HCT116 (cell line): ENCODE results near the gene RUFY4. TPM values are rescaled to one million over a fixed set of nuclear protein-coding genes. Genes with fewer than 3 reads are reported as not detected.

Source experiments
- ATAC-seq: fragments of 200-7000 bp; cut with Tn5 transposase; 2 replicates; pipeline ENCODE4 v1.9.1; 2020; ENCODE audit warnings: mild to moderate bottlenecking, moderate library complexity
- BruUV-seq: library from RNA; stranded (reverse); fragments of 400-500 nt; replicated peaks from 2 replicates; lab custom pipeline; 2021; lab: Mats Ljungman, UMichigan
- CTCF ChIA-PET: fragments of 300-600 bp; sonication (Branson Sonifier 250); formaldehyde crosslinking; loops from one replicate; lab custom pipeline; 2021; ENCODE audit warnings: antibody characterized with exemption; lab: Charles Lee
- POLR2A ChIA-PET: fragments of 300-600, 350-600 bp; sonication (Branson Sonifier 250); formaldehyde crosslinking; loops from one replicate; lab custom pipeline; 2021; ENCODE audit warnings: antibody characterized with exemption; lab: Charles Lee
- RAD21 ChIA-PET, 2 experiments: fragments of 300-600 bp; sonication (Branson Sonifier 250); formaldehyde crosslinking; loops; one replicate each; lab custom pipeline; 2023; ENCODE audit warnings: low total read pairs in 2 of 2; ENCODE audit not compliant: uncharacterized antibody in 2 of 2, unreplicated experiment in 2 of 2, low non-redundant PET in 1 of 2; lab: Charles Lee
- DNase-seq: peaks from one replicate; pipeline ENCODE4 v3.0.0-alpha.2; 2010; ENCODE audit warnings: low read depth, low spot score
- H2AFZ ChIP-seq: fragments of 200-600 bp; shearing (Covaris generic), sonication (generic); 2 replicates; pipeline ENCODE4 v1.6.1; 2017; ENCODE audit warnings: low read depth, mixed run types, mixed read lengths, antibody characterized with exemption, low read length; ENCODE audit not compliant: poor library complexity, severe bottlenecking
- H3K27ac ChIP-seq: 2 replicates; pipeline ENCODE4 v1.5.1; 2012; ENCODE audit warnings: low read depth, low read length
- H3K27me3 ChIP-seq: fragments of 200-600 bp; sonication (generic); 2 replicates; pipeline ENCODE4 v1.6.1; 2016; ENCODE audit warnings: mixed run types, low read length, mixed read lengths; ENCODE audit not compliant: insufficient read depth
- H3K36me3 ChIP-seq, 2 experiments: fragments of 200-500 bp in 1 of 2; fragments of 200-600 bp in 1 of 2; sonication (Bioruptor generic) in 1 of 2; sonication (generic) in 1 of 2; 2 replicates each; pipeline versions ENCODE4 v1.5.1 to v1.6.1; 2014 to 2016; ENCODE audit warnings: low read length in 2 of 2, inconsistent platforms in 1 of 2, mixed read lengths in 1 of 2, mixed run types in 1 of 2; ENCODE audit not compliant: insufficient read depth in 2 of 2, control insufficient read depth in 1 of 2
- H3K4me1 ChIP-seq, 2 experiments: fragments of 200-600 bp in 1 of 2; sonication (generic) in 1 of 2; 2 replicates each; pipeline versions ENCODE4 v1.5.1 to v1.6.1; 2012 to 2017; ENCODE audit warnings: low read length in 2 of 2, inconsistent platforms in 1 of 2, mild to moderate bottlenecking in 1 of 2, mixed read lengths in 1 of 2, mixed run types in 1 of 2, moderate library complexity in 1 of 2; ENCODE audit not compliant: insufficient read depth in 2 of 2, control insufficient read depth in 1 of 2
- H3K4me2 ChIP-seq: fragments of 200-600 bp; sonication (generic); 2 replicates; pipeline ENCODE4 v1.6.1; 2017; ENCODE audit warnings: mixed run types, low read length, mixed read lengths
- H3K4me3 ChIP-seq, 2 experiments: fragments of 200-600 bp in 1 of 2; sonication (generic) in 1 of 2; replicated peaks in 1 of 2; 2 replicates each; pipeline ENCODE4 v1.5.1; 2011 to 2016; ENCODE audit warnings: low read length in 2 of 2, control low read depth in 1 of 2, low read depth in 1 of 2, mild to moderate bottlenecking in 1 of 2, mixed read lengths in 1 of 2, mixed run types in 1 of 2
- H3K79me2 ChIP-seq: fragments of 200-600 bp; sonication (generic); 2 replicates; pipeline ENCODE4 v1.6.1; 2017; ENCODE audit warnings: mild to moderate bottlenecking, mixed run types, low read length, moderate library complexity, mixed read lengths; ENCODE audit not compliant: insufficient read depth
- H3K9ac ChIP-seq: fragments of 200-600 bp; sonication (generic); 2 replicates; pipeline ENCODE4 v1.6.1; 2016; ENCODE audit warnings: low read length, mixed read lengths
- H3K9me2 ChIP-seq: fragments of 200-600 bp; sonication (generic), shearing (Covaris generic); 2 replicates; pipeline ENCODE4 v1.6.1; 2017; ENCODE audit warnings: mixed run types, mild to moderate bottlenecking, moderate library complexity; ENCODE audit not compliant: insufficient read depth
- H3K9me3 ChIP-seq, 2 experiments: fragments of 200-500 bp in 1 of 2; fragments of 200-600 bp in 1 of 2; sonication (Bioruptor generic) in 1 of 2; sonication (generic) in 1 of 2; 2 replicates each; pipeline ENCODE4 v1.6.1; 2014 to 2017; ENCODE audit warnings: low read length in 2 of 2, mixed read lengths in 2 of 2, inconsistent platforms in 1 of 2, low read depth in 1 of 2, mild to moderate bottlenecking in 1 of 2, mixed run types in 1 of 2, moderate library complexity in 1 of 2; ENCODE audit not compliant: control insufficient read depth in 1 of 2, insufficient read depth in 1 of 2
- H4K20me1 ChIP-seq: fragments of 200-600 bp; sonication (generic), shearing (Covaris generic); 2 replicates; pipeline ENCODE4 v1.6.1; 2017; ENCODE audit warnings: mixed run types, mild to moderate bottlenecking, moderate library complexity; ENCODE audit not compliant: insufficient read depth
- ATF3 ChIP-seq: IDR thresholded peaks from 2 replicates; pipeline ENCODE4 v1.6.1; 2012
- CBX3 ChIP-seq: IDR thresholded peaks from 2 replicates; pipeline ENCODE4 v1.6.1; 2012; ENCODE audit warnings: low read depth
- CEBPB ChIP-seq: IDR thresholded peaks from 2 replicates; pipeline ENCODE4 v1.6.1; 2012; ENCODE audit warnings: low read depth
- FOSL1 ChIP-seq: IDR thresholded peaks from 2 replicates; pipeline ENCODE4 v1.6.1; 2012; ENCODE audit warnings: low read depth
- JUND ChIP-seq: IDR thresholded peaks from 2 replicates; pipeline ENCODE4 v1.6.1; 2012
- MAX ChIP-seq: IDR thresholded peaks from 2 replicates; pipeline ENCODE4 v1.6.1; 2012
- POLR2AphosphoS5 ChIP-seq: IDR thresholded peaks from 2 replicates; pipeline ENCODE4 v1.6.1; 2011; ENCODE audit warnings: mild to moderate bottlenecking, low read depth, low read length, moderate library complexity
- RAD21 ChIP-seq: IDR thresholded peaks from 2 replicates; pipeline ENCODE4 v1.6.1; 2012; ENCODE audit warnings: low read depth, mild to moderate bottlenecking
- SIN3A ChIP-seq: IDR thresholded peaks from 2 replicates; pipeline ENCODE4 v1.6.1; 2012; ENCODE audit warnings: low read depth
- SRF ChIP-seq: IDR thresholded peaks from 2 replicates; pipeline ENCODE4 v1.6.1; 2012; ENCODE audit warnings: low read depth
- ZBTB33 ChIP-seq: IDR thresholded peaks from 2 replicates; pipeline ENCODE4 v1.6.1; 2011; ENCODE audit warnings: mild to moderate bottlenecking, low read length, moderate library complexity; ENCODE audit not compliant: insufficient replicate concordance; ENCODE audit errors: extremely low read depth
- intact Hi-C: fragments of 100-400 bp; cut with micrococcal nuclease; formaldehyde crosslinking; loops from 2 replicates; pipeline ENCODE4 v1.10.0; 2022
- total RNA-seq: library from RNA; stranded (reverse); gene quantifications from one replicate; pipeline ENCODE4 v1.2.1, GENCODE V29; 2021; ENCODE audit not compliant: unreplicated experiment
- TF ChIP-seq, protein P1 (sequence below): IDR thresholded peaks from 2 replicates; pipeline ENCODE4 v1.6.1; 2012; ENCODE audit warnings: low read depth
- TF ChIP-seq, protein P2 (sequence below), 3 experiments: fragments of 200-600 bp in 1 of 3; sonication (generic) in 1 of 3; IDR thresholded peaks in 2 of 3; conservative IDR thresholded peaks in 1 of 3; 2 replicates each; pipeline ENCODE4 v1.5.1; 2012 to 2017; ENCODE audit warnings: low read depth in 2 of 3, low read length in 2 of 3, antibody characterized with exemption in 1 of 3, borderline replicate concordance in 1 of 3, control low read depth in 1 of 3, mild to moderate bottlenecking in 1 of 3, mixed read lengths in 1 of 3, mixed run types in 1 of 3, moderate library complexity in 1 of 3; ENCODE audit not compliant: insufficient read depth in 1 of 3

The RUFY4 gene
- total RNA-seq, 1 experiment from 2014 or later = 0.27 TPM

- H2AFZ ChIP-seq = no peak overlapping the region
- ChIA-PET RAD21 (no interaction called here), CTCF (no interaction called here), POLR2A (no interaction called here)
- H3K9ac ChIP-seq = no peak overlapping the region
- H3K36me3 ChIP-seq = no peaks in the 10 kb centered on the region
- no peaks in the 10 kb centered on the region for H4K20me1 ChIP-seq
- DNase-seq (no peak), ATAC-seq (no peak)
- no peak overlapping the region for H3K4me2 ChIP-seq
- no peaks in the 10 kb centered on the region for H3K79me2 ChIP-seq
- no peaks in the 10 kb centered on the region for H3K27me3 ChIP-seq
- H3K9me2 ChIP-seq = no peaks in the 10 kb centered on the region
- TF ChIP-seq CEBPB (no peak), JUND (no peak), ZBTB33 (no peak), RAD21 (no peak), MAX (no peak), ATF3 (no peak), FOSL1 (no peak), POLR2AphosphoS5 (no peak), CBX3 (no peak), SIN3A (no peak), SRF (no peak)
- TF ChIP-seq, protein P1, sequence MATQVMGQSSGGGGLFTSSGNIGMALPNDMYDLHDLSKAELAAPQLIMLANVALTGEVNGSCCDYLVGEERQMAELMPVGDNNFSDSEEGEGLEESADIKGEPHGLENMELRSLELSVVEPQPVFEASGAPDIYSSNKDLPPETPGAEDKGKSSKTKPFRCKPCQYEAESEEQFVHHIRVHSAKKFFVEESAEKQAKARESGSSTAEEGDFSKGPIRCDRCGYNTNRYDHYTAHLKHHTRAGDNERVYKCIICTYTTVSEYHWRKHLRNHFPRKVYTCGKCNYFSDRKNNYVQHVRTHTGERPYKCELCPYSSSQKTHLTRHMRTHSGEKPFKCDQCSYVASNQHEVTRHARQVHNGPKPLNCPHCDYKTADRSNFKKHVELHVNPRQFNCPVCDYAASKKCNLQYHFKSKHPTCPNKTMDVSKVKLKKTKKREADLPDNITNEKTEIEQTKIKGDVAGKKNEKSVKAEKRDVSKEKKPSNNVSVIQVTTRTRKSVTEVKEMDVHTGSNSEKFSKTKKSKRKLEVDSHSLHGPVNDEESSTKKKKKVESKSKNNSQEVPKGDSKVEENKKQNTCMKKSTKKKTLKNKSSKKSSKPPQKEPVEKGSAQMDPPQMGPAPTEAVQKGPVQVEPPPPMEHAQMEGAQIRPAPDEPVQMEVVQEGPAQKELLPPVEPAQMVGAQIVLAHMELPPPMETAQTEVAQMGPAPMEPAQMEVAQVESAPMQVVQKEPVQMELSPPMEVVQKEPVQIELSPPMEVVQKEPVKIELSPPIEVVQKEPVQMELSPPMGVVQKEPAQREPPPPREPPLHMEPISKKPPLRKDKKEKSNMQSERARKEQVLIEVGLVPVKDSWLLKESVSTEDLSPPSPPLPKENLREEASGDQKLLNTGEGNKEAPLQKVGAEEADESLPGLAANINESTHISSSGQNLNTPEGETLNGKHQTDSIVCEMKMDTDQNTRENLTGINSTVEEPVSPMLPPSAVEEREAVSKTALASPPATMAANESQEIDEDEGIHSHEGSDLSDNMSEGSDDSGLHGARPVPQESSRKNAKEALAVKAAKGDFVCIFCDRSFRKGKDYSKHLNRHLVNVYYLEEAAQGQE = no peak
- TF ChIP-seq, protein P2, sequence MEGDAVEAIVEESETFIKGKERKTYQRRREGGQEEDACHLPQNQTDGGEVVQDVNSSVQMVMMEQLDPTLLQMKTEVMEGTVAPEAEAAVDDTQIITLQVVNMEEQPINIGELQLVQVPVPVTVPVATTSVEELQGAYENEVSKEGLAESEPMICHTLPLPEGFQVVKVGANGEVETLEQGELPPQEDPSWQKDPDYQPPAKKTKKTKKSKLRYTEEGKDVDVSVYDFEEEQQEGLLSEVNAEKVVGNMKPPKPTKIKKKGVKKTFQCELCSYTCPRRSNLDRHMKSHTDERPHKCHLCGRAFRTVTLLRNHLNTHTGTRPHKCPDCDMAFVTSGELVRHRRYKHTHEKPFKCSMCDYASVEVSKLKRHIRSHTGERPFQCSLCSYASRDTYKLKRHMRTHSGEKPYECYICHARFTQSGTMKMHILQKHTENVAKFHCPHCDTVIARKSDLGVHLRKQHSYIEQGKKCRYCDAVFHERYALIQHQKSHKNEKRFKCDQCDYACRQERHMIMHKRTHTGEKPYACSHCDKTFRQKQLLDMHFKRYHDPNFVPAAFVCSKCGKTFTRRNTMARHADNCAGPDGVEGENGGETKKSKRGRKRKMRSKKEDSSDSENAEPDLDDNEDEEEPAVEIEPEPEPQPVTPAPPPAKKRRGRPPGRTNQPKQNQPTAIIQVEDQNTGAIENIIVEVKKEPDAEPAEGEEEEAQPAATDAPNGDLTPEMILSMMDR (IDR thresholded peaks at IDR 0.05 in 2 of 3, conservative IDR thresholded peaks at IDR 0.05 in 1 of 3; ENCODE audit: borderline replicate concordance in 1 of 3, insufficient read depth in 1 of 3, low read depth in 2 of 3, low read length in 2 of 3) = no peak
- H3K4me1 ChIP-seq = no peaks in the 10 kb centered on the region
- peaks cover 0 to 5% of the 10 kb centered on the region in 2 experiments; a peak in 2 of 4 replicates for H3K9me3 ChIP-seq
- no TSS peak for BruUV-seq
- intact Hi-C loops = no loop called here
- no peak overlapping the region for H3K27ac ChIP-seq
- H3K4me3 ChIP-seq = no peak overlapping the region
Measured at GRCh38 chr2:218046238-218046637, 22.8 kb upstream of the RUFY4 start.
